ENCODE measurements around the gene PTH.

- TF ChIP-seq POLR2AphosphoS5 (IDR thresholded peaks at IDR 0.05; ENCODE audit: low read depth) (no peak), REST (IDR thresholded peaks at IDR 0.05; ENCODE audit: insufficient replicate concordance, low read depth) (no peak), CTCF (IDR thresholded peaks at IDR 0.05; ENCODE audit: insufficient read depth, low read length) (no peak), GABPA (IDR thresholded peaks at IDR 0.05; ENCODE audit: low read depth) (no peak), SPI1 (IDR thresholded peaks at IDR 0.05; ENCODE audit: borderline replicate concordance, low read depth) (no peak)
Observed at GRCh38 chr11:13538044-13538443, 42.2 kb upstream of the PTH start.

Data from HL-60 (cell line).